Karpas-422 (cell line): ENCODE measurements around the gene CECR2. TPM values are rescaled to one million over a fixed set of nuclear protein-coding genes. Genes with fewer than 3 reads are reported as not detected.

Experiments
- DNase-seq: peaks from one replicate; pipeline ENCODE4 v3.0.0-alpha.2; 2015
- H2AFZ ChIP-seq: fragments of 200-600 bp; sonication (generic); 2 replicates; pipeline ENCODE4 v1.6.1; 2014; ENCODE audit warnings: antibody characterized with exemption, low read length, mixed read lengths
- H3K27ac ChIP-seq: fragments of 200-600 bp; sonication (generic); 2 replicates; pipeline ENCODE4 v1.5.1; 2014; ENCODE audit warnings: mild to moderate bottlenecking, low read length, moderate library complexity
- H3K27me3 ChIP-seq: fragments of 200-600 bp; sonication (generic); 2 replicates; pipeline ENCODE4 v1.6.1; 2014; ENCODE audit warnings: low read length, mixed read lengths
- H3K36me3 ChIP-seq: fragments of 200-600 bp; sonication (generic); 2 replicates; pipeline ENCODE4 v1.6.1; 2014; ENCODE audit warnings: low read length, mixed read lengths; ENCODE audit not compliant: insufficient read depth
- H3K4me1 ChIP-seq: fragments of 200-600 bp; sonication (generic); 2 replicates; pipeline ENCODE4 v1.6.1; 2014; ENCODE audit warnings: mild to moderate bottlenecking, low read length, mixed read lengths
- H3K4me2 ChIP-seq: fragments of 200-600 bp; sonication (generic); 2 replicates; pipeline ENCODE4 v1.6.1; 2014; ENCODE audit warnings: low read length, low read depth, mild to moderate bottlenecking; ENCODE audit not compliant: poor library complexity, severe bottlenecking
- H3K4me3 ChIP-seq: fragments of 200-600 bp; sonication (generic); 2 replicates; pipeline ENCODE4 v1.5.1; 2014; ENCODE audit warnings: mild to moderate bottlenecking, antibody characterized with exemption, low read length, mixed read lengths
- H3K79me2 ChIP-seq: fragments of 200-600 bp; sonication (generic); 2 replicates; pipeline ENCODE4 v1.6.1; 2014; ENCODE audit warnings: mild to moderate bottlenecking, low read length, mixed read lengths
- H3K9ac ChIP-seq: fragments of 200-600 bp; sonication (generic); 2 replicates; pipeline ENCODE4 v1.6.0; 2014; ENCODE audit warnings: low read length
- H3K9me2 ChIP-seq: fragments of 200-600 bp; sonication (generic), shearing (Covaris generic); replicated peaks from 2 replicates; pipeline ENCODE4 v1.6.0; 2014; ENCODE audit warnings: mild to moderate bottlenecking, low read length, moderate library complexity; ENCODE audit not compliant: insufficient read depth
- H3K9me3 ChIP-seq: fragments of 300-700, 200-600 bp; sonication (generic); 2 replicates; pipeline ENCODE4 v1.6.1; 2014; ENCODE audit warnings: low read length, mixed read lengths
- H4K20me1 ChIP-seq: fragments of 200-600 bp; sonication (generic); 2 replicates; pipeline ENCODE4 v1.6.1; 2014; ENCODE audit warnings: mild to moderate bottlenecking, antibody characterized with exemption, low read length, low read depth; ENCODE audit not compliant: insufficient read depth
- total RNA-seq: library from RNA; depleted of rRNA; stranded (reverse); fragments of >200 nt; shearing (Covaris generic); gene quantifications from 2 replicates; pipeline ENCODE4 v1.2.3, GENCODE V29; 2014; ENCODE audit warnings: low replicate concordance

The CECR2 gene
- total RNA-seq, 1 experiment from 2014 or later = 1.6 TPM

DNA sequence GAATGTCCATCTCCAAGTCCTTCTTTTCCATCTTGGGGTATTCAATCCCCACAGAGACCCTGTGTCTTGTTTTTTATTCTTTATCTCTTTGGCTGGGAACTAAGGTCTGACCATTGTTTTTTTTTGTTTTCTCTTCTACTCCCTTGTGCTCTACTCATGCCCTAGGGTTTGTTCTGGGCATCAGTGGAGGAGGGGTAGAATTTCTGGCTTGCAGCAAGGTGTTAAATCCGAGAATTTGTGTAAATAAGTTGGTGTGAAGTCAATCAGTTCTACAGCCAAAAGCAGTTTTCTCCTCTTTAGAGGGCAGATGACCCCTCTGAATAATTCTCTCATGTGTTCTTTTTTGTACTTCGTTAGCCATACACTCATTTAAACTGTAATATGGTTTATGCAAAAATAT, 10.7 kb downstream of the CECR2 start:
- H2AFZ ChIP-seq = no peak overlapping the region
- H3K9me3 ChIP-seq = no peaks in the 10 kb centered on the region
- H3K27me3 ChIP-seq = no peaks in the 10 kb centered on the region
- H3K4me1 ChIP-seq = peaks cover 2% of the 10 kb centered on the region; the same call in 1 of the 2 replicates
- no peak overlapping the region for H3K4me3 ChIP-seq
- H3K9ac ChIP-seq = no peak overlapping the region
- H3K27ac ChIP-seq = no peak overlapping the region
- no peaks in the 10 kb centered on the region for H3K9me2 ChIP-seq
- no peak overlapping the region for H3K4me2 ChIP-seq
- no peaks in the 10 kb centered on the region for H4K20me1 ChIP-seq
- H3K79me2 ChIP-seq = no peaks in the 10 kb centered on the region
- no peak for DNase-seq
- H3K36me3 ChIP-seq = no peaks in the 10 kb centered on the region

DNA sequence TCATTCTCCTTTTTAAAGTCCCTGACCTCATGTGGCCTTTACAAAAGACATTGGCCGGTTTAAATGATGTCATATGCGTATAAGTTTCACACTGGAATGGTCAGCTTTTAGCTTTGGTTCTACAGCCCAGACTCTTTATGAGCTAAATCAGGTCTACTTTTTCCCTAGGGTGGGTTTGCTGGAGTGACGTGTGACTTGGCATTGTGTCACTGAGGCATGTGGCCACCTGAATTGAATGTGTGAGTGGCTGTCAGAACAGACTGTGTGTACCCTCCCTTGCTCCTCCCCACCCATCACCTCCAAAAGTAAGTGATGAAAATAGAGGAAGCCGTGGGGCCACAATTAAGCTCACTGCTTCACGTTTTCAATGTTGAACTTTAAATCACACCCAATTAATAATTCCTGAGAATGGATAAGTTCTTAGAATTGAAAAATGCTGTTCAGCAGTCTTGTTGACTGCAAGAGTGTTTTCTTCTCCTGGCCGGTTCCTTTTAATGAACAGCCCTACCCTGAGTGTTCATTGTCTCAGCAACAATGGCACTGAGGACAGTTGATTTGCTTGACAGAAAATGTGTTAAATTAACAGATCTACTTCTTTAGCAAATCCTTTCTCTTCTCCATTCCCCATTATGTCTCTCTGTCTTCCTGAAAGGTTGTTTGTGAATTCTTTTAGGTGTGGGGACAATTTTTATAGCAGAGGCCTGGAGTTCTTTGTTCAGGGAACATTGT, 11.3 kb downstream of the CECR2 start:
- no peak overlapping the region for H3K27ac ChIP-seq
- H3K36me3 ChIP-seq = no peaks in the 10 kb centered on the region
- no peaks in the 10 kb centered on the region for H4K20me1 ChIP-seq
- H2AFZ ChIP-seq = no peak overlapping the region
- H3K79me2 ChIP-seq = no peaks in the 10 kb centered on the region
- no peak overlapping the region for H3K4me2 ChIP-seq
- H3K27me3 ChIP-seq = no peaks in the 10 kb centered on the region
- no peaks in the 10 kb centered on the region for H3K9me2 ChIP-seq
- DNase-seq = no peak
- no peaks in the 10 kb centered on the region for H3K9me3 ChIP-seq
- no peak overlapping the region for H3K4me3 ChIP-seq
- no peak overlapping the region for H3K9ac ChIP-seq
- H3K4me1 ChIP-seq = peaks cover 2% of the 10 kb centered on the region; the same call in 1 of the 2 replicates

DNA sequence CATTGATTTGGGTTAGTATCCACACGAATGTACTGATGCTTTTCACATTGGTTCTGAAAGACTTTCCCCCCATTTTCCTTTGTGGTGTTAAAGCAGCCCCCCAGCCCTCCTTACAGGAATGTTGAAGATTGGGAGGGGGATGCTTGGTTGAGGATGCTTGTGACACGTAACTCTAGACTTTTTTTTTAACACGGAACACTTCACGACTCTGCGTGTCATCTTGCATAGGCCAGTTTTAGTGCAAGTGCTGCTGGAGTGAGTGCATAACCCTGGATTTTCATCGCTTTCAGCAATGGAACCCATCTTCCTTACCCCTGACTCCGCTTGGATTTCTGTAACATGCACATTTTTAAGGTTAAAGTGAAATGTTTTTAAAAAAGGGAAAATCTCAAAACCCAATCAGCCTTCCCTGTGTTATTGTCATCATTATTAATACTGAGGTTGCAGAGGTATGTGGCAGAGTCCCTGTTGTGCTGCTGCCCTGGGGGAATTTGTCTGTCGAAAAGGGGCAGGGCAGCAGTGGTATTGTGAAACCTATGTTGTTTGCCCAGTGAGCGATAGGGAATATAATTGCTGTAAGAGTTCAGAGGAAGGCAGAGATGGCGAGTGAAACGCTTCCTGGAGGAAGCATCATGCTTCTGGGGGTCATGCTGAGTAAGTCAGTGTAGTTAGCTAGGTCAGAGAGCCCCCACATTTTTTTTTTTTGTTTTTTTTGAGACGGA, 12.1 kb downstream of the CECR2 start:
- Histone ChIP-seq H3K9me3 (no peaks in the 10 kb centered on the region), H3K27ac (no peak overlapping the region), H3K4me2 (no peak overlapping the region), H3K27me3 (no peaks in the 10 kb centered on the region), H3K9me2 (no peaks in the 10 kb centered on the region), H3K9ac (no peak overlapping the region), H3K79me2 (no peaks in the 10 kb centered on the region), H3K4me1 (peaks cover 2% of the 10 kb centered on the region; the same call in 1 of the 2 replicates), H2AFZ (no peak overlapping the region), H4K20me1 (no peaks in the 10 kb centered on the region), H3K4me3 (no peak overlapping the region), H3K36me3 (no peaks in the 10 kb centered on the region)
- no peak for DNase-seq

DNA sequence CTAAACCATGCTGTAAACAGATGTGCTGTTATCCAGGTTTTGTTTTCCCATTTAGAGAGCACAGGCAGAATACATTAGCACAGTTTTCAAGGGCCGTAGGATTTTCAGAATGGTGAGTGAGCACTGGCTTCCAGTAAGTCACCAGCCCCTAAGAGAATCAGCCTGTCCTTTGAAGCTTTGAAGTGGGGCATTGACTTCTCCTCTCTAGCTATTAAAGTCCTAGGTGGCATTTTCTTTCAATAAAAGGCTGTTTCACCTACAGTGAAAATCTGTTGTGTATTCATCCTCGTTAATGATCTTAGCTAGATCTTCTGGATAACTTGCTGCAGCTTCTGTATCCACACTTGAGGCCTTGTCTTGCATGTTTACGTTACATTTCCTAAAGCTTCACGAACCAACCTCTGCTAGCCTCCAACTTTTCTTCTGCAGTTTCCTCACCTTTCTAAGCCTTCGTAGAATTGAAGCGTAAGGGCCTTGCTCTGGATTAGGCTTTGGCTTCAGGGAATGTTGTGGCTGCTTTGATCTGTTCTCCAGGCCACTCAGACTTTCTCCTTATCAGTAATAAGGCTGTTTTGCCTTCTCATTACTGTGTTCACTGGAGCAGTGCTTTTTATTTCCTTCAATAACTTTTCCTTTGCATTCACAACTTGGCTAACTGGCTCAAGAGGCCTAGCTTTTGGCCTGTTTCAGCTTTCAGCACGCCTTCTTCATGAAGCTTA, 15.5 kb downstream of the CECR2 start:
- Histone ChIP-seq H3K4me3 (no peak overlapping the region), H4K20me1 (no peaks in the 10 kb centered on the region), H3K9me3 (no peaks in the 10 kb centered on the region), H2AFZ (no peak overlapping the region), H3K27me3 (no peaks in the 10 kb centered on the region), H3K36me3 (no peaks in the 10 kb centered on the region), H3K27ac (no peak overlapping the region), H3K4me1 (peaks cover 2% of the 10 kb centered on the region; the same call in 1 of the 2 replicates), H3K4me2 (no peak overlapping the region), H3K79me2 (no peaks in the 10 kb centered on the region), H3K9me2 (no peaks in the 10 kb centered on the region), H3K9ac (no peak overlapping the region)
- no peak for DNase-seq

DNA sequence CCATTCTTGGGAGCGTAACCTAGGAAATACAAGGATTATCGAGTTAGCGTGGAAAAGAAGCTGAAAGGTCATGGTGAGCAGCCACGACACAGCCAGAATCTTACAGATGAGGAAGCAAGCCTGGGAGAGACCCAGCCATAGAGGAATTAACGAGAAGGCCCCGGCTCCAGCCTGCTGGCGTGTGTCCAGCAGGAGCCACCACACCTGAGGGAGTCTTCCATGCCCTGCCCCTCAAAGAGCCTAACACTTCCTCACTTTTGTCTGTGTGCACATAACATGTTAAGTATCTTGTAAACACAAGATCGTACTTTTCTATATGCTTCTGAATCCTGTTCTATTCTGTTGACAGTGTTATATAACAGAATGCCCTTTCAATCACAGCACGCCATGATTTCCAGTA, 18.1 kb downstream of the CECR2 start:
- DNase-seq = no peak

DNA sequence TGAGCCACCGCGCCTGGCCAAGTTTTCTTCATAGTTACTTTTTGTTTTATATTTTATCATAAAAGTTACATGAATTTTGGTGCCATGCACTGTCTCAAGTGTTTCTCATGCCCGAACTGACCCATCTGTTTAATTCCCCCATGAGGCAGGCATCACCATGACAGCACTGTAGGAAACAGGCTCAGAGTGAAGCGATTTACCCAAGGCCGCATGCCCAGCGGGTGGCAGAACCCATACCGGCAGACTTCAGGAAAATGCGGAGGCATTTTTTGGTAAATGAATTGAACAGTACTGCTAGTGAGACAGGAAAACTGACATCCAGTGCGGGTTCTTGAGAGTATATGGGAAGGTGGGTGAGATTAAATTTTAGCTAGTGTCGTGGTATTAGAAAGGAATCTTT, 19.0 kb downstream of the CECR2 start:
- H3K27me3 ChIP-seq = no peaks in the 10 kb centered on the region
- H3K27ac ChIP-seq = no peak overlapping the region
- H3K4me1 ChIP-seq = no peaks in the 10 kb centered on the region
- H3K9me2 ChIP-seq = no peaks in the 10 kb centered on the region
- H3K9ac ChIP-seq = no peak overlapping the region
- H3K79me2 ChIP-seq = no peaks in the 10 kb centered on the region
- H3K36me3 ChIP-seq = no peaks in the 10 kb centered on the region
- H4K20me1 ChIP-seq = no peaks in the 10 kb centered on the region
- no peak for DNase-seq
- no peaks in the 10 kb centered on the region for H3K9me3 ChIP-seq
- H3K4me3 ChIP-seq = no peak overlapping the region
- no peak overlapping the region for H2AFZ ChIP-seq
- no peak overlapping the region for H3K4me2 ChIP-seq

More for the DNA sequence above, 18.1 kb downstream of the CECR2 start:
- no peak overlapping the region for H3K9ac ChIP-seq
- no peaks in the 10 kb centered on the region for H3K9me2 ChIP-seq
- no peak overlapping the region for H3K4me3 ChIP-seq
- no peak overlapping the region for H3K4me2 ChIP-seq
- H2AFZ ChIP-seq = no peak overlapping the region
- H3K9me3 ChIP-seq = no peaks in the 10 kb centered on the region
- no peaks in the 10 kb centered on the region for H3K79me2 ChIP-seq
- H3K36me3 ChIP-seq = no peaks in the 10 kb centered on the region
- no peaks in the 10 kb centered on the region for H4K20me1 ChIP-seq
- H3K27me3 ChIP-seq = no peaks in the 10 kb centered on the region
- H3K27ac ChIP-seq = no peak overlapping the region
- H3K4me1 ChIP-seq = no peaks in the 10 kb centered on the region

DNA sequence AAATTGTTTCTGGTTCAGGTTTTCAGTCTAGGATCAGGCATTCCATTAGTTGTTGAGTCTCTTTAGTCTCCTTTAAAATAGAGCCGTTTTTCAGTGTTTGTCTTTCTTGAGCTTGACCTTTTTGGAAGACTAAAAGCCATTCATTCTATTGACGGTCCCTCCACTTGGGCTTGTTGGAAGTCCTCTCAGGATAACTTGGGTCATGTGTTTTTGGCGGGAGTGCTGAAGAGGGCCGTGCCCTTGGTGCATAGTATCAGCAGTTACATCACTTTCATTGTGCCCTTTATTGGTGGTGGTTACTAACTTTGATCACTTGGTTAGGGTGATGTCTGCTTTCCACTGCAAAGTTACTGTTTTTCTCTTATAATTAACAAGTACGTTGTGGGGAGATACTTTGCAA, 20.8 kb downstream of the CECR2 start:
- H3K4me1 ChIP-seq = no peaks in the 10 kb centered on the region
- H3K27me3 ChIP-seq = no peaks in the 10 kb centered on the region
- no peaks in the 10 kb centered on the region for H4K20me1 ChIP-seq
- H2AFZ ChIP-seq = no peak overlapping the region
- no peaks in the 10 kb centered on the region for H3K79me2 ChIP-seq
- H3K4me3 ChIP-seq = no peak overlapping the region
- no peaks in the 10 kb centered on the region for H3K9me2 ChIP-seq
- no peak for DNase-seq
- H3K27ac ChIP-seq = no peak overlapping the region
- H3K36me3 ChIP-seq = no peaks in the 10 kb centered on the region
- no peak overlapping the region for H3K4me2 ChIP-seq
- H3K9ac ChIP-seq = no peak overlapping the region
- H3K9me3 ChIP-seq = no peaks in the 10 kb centered on the region

DNA sequence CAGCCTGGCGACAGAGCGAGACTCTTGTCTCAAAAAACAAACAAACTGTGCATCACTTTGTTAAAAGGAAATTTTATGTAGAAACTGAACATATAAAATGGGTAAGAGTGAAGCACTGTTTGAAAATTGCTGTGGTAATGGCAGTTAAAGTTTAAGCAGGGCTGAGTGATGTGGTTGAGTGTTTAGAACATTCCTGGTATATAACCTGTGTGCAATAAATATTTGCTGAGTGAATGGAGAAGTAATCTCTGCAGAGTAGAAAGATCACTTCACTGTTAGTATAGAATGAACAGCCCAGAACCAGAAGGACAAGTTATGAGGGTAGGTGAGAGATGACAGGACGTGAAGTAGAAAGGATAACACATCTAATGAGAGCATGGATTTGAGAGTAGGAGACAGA, 27.3 kb downstream of the CECR2 start:
- Histone ChIP-seq H3K4me3 (no peak overlapping the region), H3K27me3 (no peaks in the 10 kb centered on the region), H3K4me1 (no peaks in the 10 kb centered on the region), H3K4me2 (no peak overlapping the region), H2AFZ (no peak overlapping the region), H4K20me1 (no peaks in the 10 kb centered on the region), H3K79me2 (no peaks in the 10 kb centered on the region), H3K27ac (no peak overlapping the region), H3K9me2 (no peaks in the 10 kb centered on the region), H3K9me3 (no peaks in the 10 kb centered on the region), H3K36me3 (no peaks in the 10 kb centered on the region), H3K9ac (no peak overlapping the region)
- DNase-seq = no peak
